Ovary (tissue), 3 donors: ENCODE measurements around the gene TSPAN3.

ENCODE experiments used
- CTCF ChIP-seq, 3 donors: fragments of 450-650 bp in 2 of 3; fragments of 200-600 bp in 1 of 3; IDR thresholded peaks; one replicate each; pipeline versions ENCODE4 v1.5.1 to v1.8.0; 2016 to 2022; ENCODE audit warnings: antibody characterized with exemption in 3 of 3, mild to moderate bottlenecking in 1 of 3
- EP300 ChIP-seq: sonication (generic); formaldehyde crosslinking; IDR thresholded peaks from one replicate; pipeline ENCODE4 v1.6.1; 2017; ENCODE audit warnings: antibody characterized with exemption
- donor health status: DM: no; HTN: no; CAD: no.

GRCh38 chr15:77064063-77064462, 6.8 kb downstream of the TSPAN3 start:
- TF ChIP-seq EP300 (no peak), CTCF (IDR thresholded peaks at IDR 0.05) (no peak)
